Loucy (cell line): ENCODE data around the gene KIF17.

Experiments
- EZH2phosphoT487 ChIP-seq: fragments of 200-600 bp; IDR thresholded peaks from 2 replicates; pipeline ENCODE4 v1.6.1; 2018; ENCODE audit warnings: antibody characterized with exemption, mild to moderate bottlenecking, moderate library complexity, borderline replicate concordance
- TF ChIP-seq, protein P1 (sequence below): fragments of 200-600 bp; sonication (generic); conservative IDR thresholded peaks from 2 replicates; pipeline ENCODE4 v1.5.1; 2014; ENCODE audit warnings: mild to moderate bottlenecking, antibody characterized with exemption, low read length

DNA sequence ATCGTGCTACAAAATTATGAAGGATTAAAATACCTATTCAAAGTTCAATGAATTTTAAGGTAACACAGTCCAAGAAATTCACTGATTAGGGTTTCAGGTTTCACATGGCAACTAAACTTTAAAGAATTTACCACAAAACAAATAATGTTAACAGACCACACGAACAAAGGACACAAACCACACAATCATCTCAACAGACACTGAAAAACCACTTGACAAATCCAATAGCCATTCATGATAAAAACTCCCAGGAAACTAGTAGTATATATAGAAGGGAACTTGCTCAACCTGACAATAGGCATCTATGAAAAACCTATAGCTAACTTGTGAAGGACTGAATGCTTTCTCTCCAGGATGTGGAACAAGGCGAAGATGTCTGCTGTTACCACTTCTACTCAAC, 35.8 kb upstream of the KIF17 start:
- TF ChIP-seq, protein P1, sequence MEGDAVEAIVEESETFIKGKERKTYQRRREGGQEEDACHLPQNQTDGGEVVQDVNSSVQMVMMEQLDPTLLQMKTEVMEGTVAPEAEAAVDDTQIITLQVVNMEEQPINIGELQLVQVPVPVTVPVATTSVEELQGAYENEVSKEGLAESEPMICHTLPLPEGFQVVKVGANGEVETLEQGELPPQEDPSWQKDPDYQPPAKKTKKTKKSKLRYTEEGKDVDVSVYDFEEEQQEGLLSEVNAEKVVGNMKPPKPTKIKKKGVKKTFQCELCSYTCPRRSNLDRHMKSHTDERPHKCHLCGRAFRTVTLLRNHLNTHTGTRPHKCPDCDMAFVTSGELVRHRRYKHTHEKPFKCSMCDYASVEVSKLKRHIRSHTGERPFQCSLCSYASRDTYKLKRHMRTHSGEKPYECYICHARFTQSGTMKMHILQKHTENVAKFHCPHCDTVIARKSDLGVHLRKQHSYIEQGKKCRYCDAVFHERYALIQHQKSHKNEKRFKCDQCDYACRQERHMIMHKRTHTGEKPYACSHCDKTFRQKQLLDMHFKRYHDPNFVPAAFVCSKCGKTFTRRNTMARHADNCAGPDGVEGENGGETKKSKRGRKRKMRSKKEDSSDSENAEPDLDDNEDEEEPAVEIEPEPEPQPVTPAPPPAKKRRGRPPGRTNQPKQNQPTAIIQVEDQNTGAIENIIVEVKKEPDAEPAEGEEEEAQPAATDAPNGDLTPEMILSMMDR, result no peak
- no peak for TF ChIP-seq EZH2phosphoT487
